B cell (primary cell): ENCODE results near the gene TRIM43B.
"Not testable (repeated sequence)": the region's sequence is repeated elsewhere in the genome, so short reads cannot be mapped to it uniquely, and the experiment has no call there.

ENCODE experiments used
- CTCF ChIP-seq: fragments of 200-600 bp; IDR thresholded peaks from one replicate; pipeline ENCODE4 v1.8.0; 2022; ENCODE audit warnings: antibody characterized with exemption, mild to moderate bottlenecking
- EZH2 ChIP-seq: IDR thresholded peaks from 2 replicates; pipeline ENCODE4 v1.6.1; 2012; ENCODE audit warnings: borderline replicate concordance, low read depth, mild to moderate bottlenecking, moderate library complexity, low read length; ENCODE audit not compliant: insufficient read depth, poor library complexity, severe bottlenecking

- not testable (repeated sequence) for TF ChIP-seq CTCF, EZH2
These were observed 48.7 kb downstream of the TRIM43B start for GRCh38 chr2:95435872-95436209.
